MM.1S (cell line): ENCODE results near the gene CD200R1.

Experiments
- CTCF ChIP-seq: fragments of 300-600 bp; sonication (generic); IDR thresholded peaks from 2 replicates; pipeline ENCODE4 v1.5.1; 2016; ENCODE audit warnings: antibody characterized with exemption, low read length, mixed read lengths
- EZH2 ChIP-seq: fragments of 300-600 bp; sonication (generic); optimal IDR thresholded peaks from 2 replicates; pipeline ENCODE3; 2017; ENCODE audit warnings: low read depth, mild to moderate bottlenecking, antibody characterized with exemption, low read length, mixed read lengths

DNA sequence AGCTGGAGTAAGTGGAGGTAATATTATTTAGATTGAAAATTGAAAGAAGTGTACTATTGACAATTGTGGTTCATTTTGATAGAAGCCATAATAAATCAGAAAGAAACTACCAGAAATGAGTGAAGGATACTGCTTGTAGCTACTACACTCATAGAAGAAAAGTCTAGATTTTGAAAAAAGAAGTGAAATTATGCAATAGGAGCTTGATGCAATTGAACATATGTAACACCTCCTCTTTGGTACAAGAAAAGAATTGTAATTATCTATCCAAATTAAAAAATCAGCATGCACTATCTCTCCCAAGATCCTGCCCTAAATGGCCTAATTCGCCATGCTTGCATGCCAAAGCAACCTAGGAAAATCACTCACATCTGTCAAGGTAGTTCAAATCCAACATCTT lies 77.1 kb downstream of the CD200R1 start:
- no peak for TF ChIP-seq CTCF
- no peak for TF ChIP-seq EZH2
